ENCODE data around the gene DOCK11.

- TF ChIP-seq POLR2AphosphoS5 (IDR thresholded peaks at IDR 0.05; ENCODE audit: low read depth, low read length) (no peak), REST (IDR thresholded peaks at IDR 0.05; ENCODE audit: insufficient read depth in 1 of 2, low read depth in 2 of 2, low read length in 2 of 2) (no peak), SIN3A (IDR thresholded peaks at IDR 0.05; ENCODE audit: borderline replicate concordance, insufficient read depth, low read length) (no peak), TAF1 (IDR thresholded peaks at IDR 0.05; ENCODE audit: borderline replicate concordance, insufficient read depth, low read length) (no peak)
Measured at GRCh38 chrX:118702741-118703140, 207.1 kb downstream of the DOCK11 start.

All from PFSK-1 (cell line).